Choroid plexus epithelial cell (primary cell): ENCODE results near the gene CPN1.

Source experiments
- DNase-seq: peaks from one replicate; pipeline ENCODE4 v3.0.0-alpha.2; 2010; ENCODE audit warnings: low read depth
- H3K4me3 ChIP-seq: 2 replicates; pipeline ENCODE4 v1.5.1; 2011; ENCODE audit warnings: low read depth, mild to moderate bottlenecking, control low read depth, low read length, moderate library complexity
- CTCF ChIP-seq: conservative IDR thresholded peaks from 2 replicates; pipeline ENCODE4 v1.5.1; 2011; ENCODE audit warnings: low read depth, mild to moderate bottlenecking, control low read depth, inconsistent platforms, low read length, moderate library complexity

Gene CPN1

DNA sequence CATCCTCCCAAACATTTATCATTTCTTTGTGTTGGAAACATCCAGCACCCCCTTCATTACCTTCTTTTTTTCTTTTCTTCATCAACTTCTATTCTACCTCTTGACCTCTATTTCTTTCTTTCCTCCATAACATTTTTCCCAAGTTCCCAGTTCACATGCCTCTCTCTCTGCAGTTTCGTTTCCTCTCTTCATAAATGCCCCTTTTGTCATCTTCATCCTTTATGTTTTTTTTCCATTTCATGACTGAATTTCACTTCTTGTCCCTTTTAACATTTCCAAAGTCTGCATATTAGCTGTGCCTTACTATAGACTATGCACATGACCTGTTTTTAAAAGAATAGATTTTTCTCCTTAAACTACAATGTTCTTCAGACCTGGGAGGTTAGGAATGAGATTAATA is 23.7 kb downstream of the CPN1 start:
- no peak for DNase-seq
- no peak for TF ChIP-seq CTCF
- no peak overlapping the region for H3K4me3 ChIP-seq

- no peak for TF ChIP-seq CTCF
- DNase-seq = no peak
- H3K4me3 ChIP-seq = no peak overlapping the region
These were observed 27.8 kb downstream of the CPN1 start for GRCh38 chr10:100053686-100054460.

- peak; percentile 97 for TF ChIP-seq CTCF
- H3K4me3 ChIP-seq = no peak overlapping the region
- DNase-seq = peak; percentile 93
These were observed 35.6 kb downstream of the CPN1 start for GRCh38 chr10:100046021-100046486.

- no peak for TF ChIP-seq CTCF
- no peak overlapping the region for H3K4me3 ChIP-seq
- no peak for DNase-seq
These were observed 36.1 kb downstream of the CPN1 start for GRCh38 chr10:100045592-100045991.

DNA sequence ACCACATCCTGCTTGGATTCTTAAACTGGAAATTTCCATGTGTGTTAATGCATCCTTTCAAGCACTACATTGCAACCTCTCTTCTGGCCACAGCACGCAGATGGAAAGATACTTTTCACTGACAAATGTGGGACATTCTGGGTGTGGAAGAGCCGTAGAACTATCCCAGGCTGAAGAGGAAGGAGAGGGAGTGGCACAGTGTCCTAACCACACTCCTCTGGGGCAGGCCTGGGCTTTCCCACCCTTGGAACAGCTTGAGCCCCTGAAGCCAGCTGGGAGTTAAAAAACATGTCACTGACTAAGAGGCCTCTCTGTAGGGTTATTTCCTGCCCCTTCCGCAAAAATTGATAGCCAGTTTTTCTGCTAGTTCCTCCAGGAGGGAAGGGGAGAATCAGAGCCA is 37.9 kb downstream of the CPN1 start:
- DNase-seq = peak; percentile 72
- no peak for TF ChIP-seq CTCF
- no peak overlapping the region for H3K4me3 ChIP-seq

DNA sequence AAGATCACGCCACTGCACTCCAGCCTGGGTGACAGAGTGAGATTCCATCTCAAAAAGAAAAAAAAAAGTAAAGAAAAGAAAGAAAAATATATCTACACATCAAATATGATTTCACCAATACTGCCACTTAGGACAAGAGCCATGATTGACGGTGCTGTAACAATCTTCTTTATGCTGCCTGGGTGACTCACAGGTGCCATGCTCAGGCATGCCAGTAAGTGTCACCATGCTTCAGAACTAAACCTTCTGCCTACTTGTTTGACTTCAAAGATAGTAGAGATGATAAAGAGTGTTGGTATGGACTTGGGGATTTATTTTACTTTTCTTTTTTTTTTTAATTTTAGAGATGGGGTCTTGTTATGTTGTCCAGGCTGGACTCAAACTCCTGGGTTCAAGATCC is 38.3 kb downstream of the CPN1 start:
- H3K4me3 ChIP-seq = no peak overlapping the region
- DNase-seq = no peak

More for the DNA sequence above, 38.3 kb downstream of the CPN1 start:
- TF ChIP-seq CTCF = no peak
